HepG2 (cell line): ENCODE measurements around the gene TFEB. TPM values are rescaled to one million over a fixed set of nuclear protein-coding genes. Genes with fewer than 3 reads are reported as not detected.

Source experiments
- ASH2L ChIP-seq: fragments of 300-600, 200-600 bp; sonication (generic); IDR thresholded peaks from 2 replicates; pipeline ENCODE4 v1.7.0; 2017; ENCODE audit warnings: low read depth, mild to moderate bottlenecking, moderate library complexity, mixed read lengths, low read length; ENCODE audit not compliant: insufficient read length
- GTF2F1 ChIP-seq: fragments of 150-350 bp; IDR thresholded peaks from 2 replicates; pipeline ENCODE4 v1.6.1; 2014; ENCODE audit warnings: low read length
- HNF1B ChIP-seq: sonication (generic); formaldehyde crosslinking; IDR thresholded peaks from 2 replicates; pipeline ENCODE4 v1.5.1; 2020; ENCODE audit warnings: mild to moderate bottlenecking, moderate library complexity, missing genetic modification reagents
- KDM5A ChIP-seq: fragments of 200-600 bp; sonication (generic); IDR thresholded peaks from 2 replicates; pipeline ENCODE4 v1.7.0; 2018; ENCODE audit warnings: antibody characterized with exemption, mild to moderate bottlenecking, low read length, borderline replicate concordance
- LRRFIP1 ChIP-seq: sonication (generic); formaldehyde crosslinking; conservative IDR thresholded peaks from 2 replicates; pipeline ENCODE4 v1.4.0; 2020; ENCODE audit warnings: missing genetic modification reagents
- MEIS2 ChIP-seq: sonication (generic); formaldehyde crosslinking; IDR thresholded peaks from 2 replicates; pipeline ENCODE4 v1.9.0; 2021; ENCODE audit warnings: mild to moderate bottlenecking, missing genetic modification reagents
- MXI1 ChIP-seq: IDR thresholded peaks from 3 replicates; pipeline ENCODE4 v1.6.1; 2012; ENCODE audit warnings: low read depth, low read length, inconsistent platforms, borderline replicate concordance
- SMAD3 ChIP-seq: sonication (generic); formaldehyde crosslinking; IDR thresholded peaks from 2 replicates; pipeline ENCODE4 v1.4.0; 2020; ENCODE audit warnings: missing genetic modification reagents
- SMARCC2 ChIP-seq: fragments of 450-650 bp; IDR thresholded peaks from 2 replicates; pipeline ENCODE4 v1.6.1; 2017; ENCODE audit warnings: antibody characterized with exemption, mild to moderate bottlenecking
- SRF ChIP-seq: IDR thresholded peaks from 2 replicates; pipeline ENCODE4 v1.6.1; 2011; ENCODE audit warnings: mild to moderate bottlenecking, low read depth, low read length, moderate library complexity
- SYNCRIP ChIP-seq: fragments of 200-400 bp; formaldehyde crosslinking; IDR thresholded peaks from 2 replicates; pipeline ENCODE4 v1.6.1; 2018; ENCODE audit warnings: mild to moderate bottlenecking, low read depth, low read length; ENCODE audit not compliant: insufficient read depth
- ZBTB4 ChIP-seq: sonication (generic); formaldehyde crosslinking; IDR thresholded peaks from 2 replicates; pipeline ENCODE4 v1.4.0; 2020; ENCODE audit warnings: missing genetic modification reagents, mild to moderate bottlenecking, borderline replicate concordance
- ZNF17 ChIP-seq: sonication (generic); formaldehyde crosslinking; IDR thresholded peaks from 2 replicates; pipeline ENCODE4 v1.5.0; 2020; ENCODE audit warnings: mild to moderate bottlenecking, missing genetic modification reagents
- ZNF3 ChIP-seq: IDR thresholded peaks from 2 replicates; pipeline ENCODE4 v1.7.0; 2017; ENCODE audit warnings: inconsistent platforms
- ZNF33B ChIP-seq: sonication (generic); formaldehyde crosslinking; IDR thresholded peaks from 2 replicates; pipeline ENCODE4 v1.5.1; 2020; ENCODE audit warnings: mild to moderate bottlenecking, missing genetic modification reagents
- ZNF546 ChIP-seq: sonication (generic); formaldehyde crosslinking; conservative IDR thresholded peaks from 2 replicates; pipeline ENCODE4 v1.8.1; 2023; ENCODE audit warnings: mild to moderate bottlenecking, missing genetic modification reagents
- ZNF574 ChIP-seq: sonication (generic); formaldehyde crosslinking; IDR thresholded peaks from 2 replicates; pipeline ENCODE4 v1.4.0; 2020; ENCODE audit warnings: missing genetic modification reagents
- ZNF607 ChIP-seq: sonication (generic); formaldehyde crosslinking; IDR thresholded peaks from 2 replicates; pipeline ENCODE4 v1.5.1; 2020; ENCODE audit warnings: missing genetic modification reagents, mild to moderate bottlenecking, borderline replicate concordance
- ZNF7 ChIP-seq: IDR thresholded peaks from 2 replicates; pipeline ENCODE4 v1.6.1; 2016; ENCODE audit warnings: missing biosample characterization, missing genetic modification reagents
- polyA plus RNA-seq, 8 experiments: library from polyadenylated mRNA; depleted of rRNA in 3 of 8; stranded (reverse) in 7 of 8; unstranded in 1 of 8; fragments of >200 nt; fragmentation: Illumina TruSeq in 4 of 8; extraction: Trizol in 4 of 8; gene quantifications; 2 replicates each; pipeline versions ENCODE4 v1.2.1 to v1.2.3, GENCODE V29; 2011 to 2016; ENCODE audit warnings: low read depth in 4 of 8, missing spikeins in 1 of 8, mixed read lengths in 1 of 8; ENCODE audit not compliant: insufficient read depth in 1 of 8
- total RNA-seq, 5 experiments: library from RNA; depleted of rRNA; stranded (reverse); fragments of >200 nt; fragmentation: Illumina TruSeq; extraction: Trizol; gene quantifications; 2 replicates each; pipeline ENCODE4 v1.2.3, GENCODE V29; 2016; ENCODE audit warnings: low read depth in 1 of 5

Gene TFEB
- total and polyA plus RNA-seq, 2 of the 13 experiments (the other 11 are each of a cell fraction or from before 2014, with no cell fraction given), result 13.3 to 18.7 TPM

GRCh38 chr6:41747256-41748101 lies 12.1 kb upstream of the TFEB start, which contains the start of gene PGC (continued):
- TF ChIP-seq ZNF574 (CRISPR knock-in tag) (peak; percentile 84), ZNF33B (CRISPR knock-in tag) (peak; percentile 75; the same call in 1 of the 2 replicates), ZNF546 (no peak), ZNF17 (CRISPR knock-in tag) (no peak), KDM5A (no peak; the same call in 1 of the 2 replicates), SMARCC2 (no peak), HNF1B (CRISPR knock-in tag) (peak; percentile 81; the same call in 1 of the 2 replicates), ZBTB4 (peak; percentile 33; the same call in 1 of the 2 replicates), MEIS2 (CRISPR knock-in tag) (peak; percentile 64; the same call in 1 of the 2 replicates), LRRFIP1 (no peak), ASH2L (peak; percentile 89), ZNF7 (CRISPR knock-in tag) (no peak), ZNF607 (CRISPR knock-in tag) (no peak), GTF2F1 (no peak), SYNCRIP (no peak), ZNF3 (CRISPR knock-in tag) (no peak; the same call in 1 of the 2 replicates), SMAD3 (CRISPR knock-in tag) (peak; percentile 92; the same call in 1 of the 2 replicates), SRF (no peak), MXI1 (no peak)
